Measurements from ENCODE around the gene TSSK6. TPM values are rescaled to one million over a fixed set of nuclear protein-coding genes. Genes with fewer than 3 reads are reported as not detected.

Gene TSSK6
- total RNA-seq, 4 donors from 2014 or later = 0.57 to 1.7 (median 0.89) TPM

- peaks cover 0 to 4% (median 0%) of the 10 kb centered on the region in 3 donors for H3K9me3 ChIP-seq
- WGBS, 2 donors = 77 to 81% methylated on average over 9 to 10 of the region's 12 CpGs
- peaks cover 0 to 100% (median 28%) of the 10 kb centered on the region in 4 donors for H3K27me3 ChIP-seq
- TF ChIP-seq CTCF (IDR thresholded peaks at IDR 0.05) = no peak
- TF ChIP-seq POLR2A (IDR thresholded peaks at IDR 0.05) = no peak
- no peak overlapping the region for H3K4me3 ChIP-seq
- H3K4me1 ChIP-seq = peaks cover 24 to 43% (median 31%) of the 10 kb centered on the region in 3 donors
- H3K27ac ChIP-seq = no peak overlapping the region
- H3K36me3 ChIP-seq = no peaks in the 10 kb centered on the region
- DNase-seq = no peak
- intact Hi-C loops (cut with DNase I) = loop anchor here (10.0 kb wide), 1 partner anchor 732 kb away; no protein-coding TSS in a partner anchor
Observed at GRCh38 chr19:19542507-19542906, 27.2 kb upstream of the TSSK6 start.

GRCh38 chr19:19541616-19542015 is 26.3 kb upstream of the TSSK6 start:
- Histone ChIP-seq H3K27me3 (peaks cover 0 to 100% (median 28%) of the 10 kb centered on the region in 4 donors), H3K4me3 (peak overlapping the region in 1 of 4 donors; percentile 27), H3K27ac (no peak overlapping the region), H3K4me1 (peaks cover 21 to 45% (median 34%) of the 10 kb centered on the region in 3 donors), H3K36me3 (no peaks in the 10 kb centered on the region), H3K9me3 (peaks cover 0 to 4% (median 0%) of the 10 kb centered on the region in 3 donors)
- TF ChIP-seq CTCF (IDR thresholded peaks at IDR 0.05) (no peak), POLR2A (IDR thresholded peaks at IDR 0.05) (no peak)
- WGBS, 2 donors = 76 to 83% methylated on average over 6 to 7 of the region's 16 CpGs
- DNase-seq = no peak
- intact Hi-C loops (cut with DNase I) = loop anchor here (10.0 kb wide), 1 partner anchor 733 kb away; no protein-coding TSS in a partner anchor

GRCh38 chr19:19540715-19541515 is 25.6 kb upstream of the TSSK6 start:
- intact Hi-C loops (cut with DNase I) = loop anchor here (10.0 kb wide), 1 partner anchor 734 kb away; no protein-coding TSS in a partner anchor
- WGBS, 2 donors = 0 to 9% methylated on average over 1 to 6 of the region's 45 CpGs
- no peak for DNase-seq
- Histone ChIP-seq H3K4me1 (peaks cover 20 to 43% (median 34%) of the 10 kb centered on the region in 3 donors), H3K9me3 (peaks cover 0 to 4% (median 0%) of the 10 kb centered on the region in 3 donors), H3K4me3 (peak overlapping the region; percentile 4 to 54 (median 24)), H3K36me3 (no peaks in the 10 kb centered on the region), H3K27me3 (peaks cover 0 to 98% (median 28%) of the 10 kb centered on the region in 4 donors), H3K27ac (no peak overlapping the region)
- TF ChIP-seq CTCF (IDR thresholded peaks at IDR 0.05) (no peak), POLR2A (IDR thresholded peaks at IDR 0.05) (no peak)

GRCh38 chr19:19540064-19540714 is 24.8 kb upstream of the TSSK6 start:
- no peak overlapping the region for H3K27ac ChIP-seq
- peaks cover 0 to 97% (median 28%) of the 10 kb centered on the region in 4 donors for H3K27me3 ChIP-seq
- DNase-seq = no peak
- peaks cover 20 to 43% (median 34%) of the 10 kb centered on the region in 3 donors for H3K4me1 ChIP-seq
- no peak for TF ChIP-seq POLR2A (IDR thresholded peaks at IDR 0.05)
- peaks cover 0 to 4% (median 0%) of the 10 kb centered on the region in 3 donors for H3K9me3 ChIP-seq
- 38% methylated on average over 2 of the region's 74 CpGs; no CpG with 5 or more reads in 1 of the 2 donors for WGBS, 2 donors
- H3K36me3 ChIP-seq = no peaks in the 10 kb centered on the region
- H3K4me3 ChIP-seq = peak overlapping the region in 3 of 4 donors; percentile 22 to 54 (median 27)
- intact Hi-C loops (cut with DNase I) = loop anchor here (10.0 kb wide), 1 partner anchor 735 kb away; no protein-coding TSS in a partner anchor

GRCh38 chr19:19539698-19540063 is 24.3 kb upstream of the TSSK6 start:
- no peak overlapping the region for H3K27ac ChIP-seq
- DNase-seq = no peak
- peaks cover 0 to 4% (median 0%) of the 10 kb centered on the region in 3 donors for H3K9me3 ChIP-seq
- H3K27me3 ChIP-seq = peaks cover 0 to 92% (median 28%) of the 10 kb centered on the region in 4 donors
- no peaks in the 10 kb centered on the region for H3K36me3 ChIP-seq
- intact Hi-C loops (cut with DNase I) = loop anchor here (10.0 kb wide), 1 partner anchor 735 kb away; no protein-coding TSS in a partner anchor
- no peak for TF ChIP-seq CTCF (IDR thresholded peaks at IDR 0.05)
- no peak for TF ChIP-seq POLR2A (IDR thresholded peaks at IDR 0.05)
- H3K4me1 ChIP-seq = peaks cover 20 to 43% (median 34%) of the 10 kb centered on the region in 3 donors
- 40 to 44% methylated on average over 1 to 3 of the region's 19 CpGs for WGBS, 2 donors
- no peak overlapping the region for H3K4me3 ChIP-seq
